Astrocyte of the cerebellum (primary cell): ENCODE measurements around the gene RALGAPA1.

ENCODE experiments used
- DNase-seq: peaks from one replicate; pipeline ENCODE4 v3.0.0-alpha.2; 2011; ENCODE audit warnings: low read depth
- H3K4me3 ChIP-seq: 2 replicates; pipeline ENCODE4 v1.5.1; 2011; ENCODE audit warnings: mild to moderate bottlenecking, low read depth, low read length, moderate library complexity
- in situ Hi-C: cut with HindIII; loops from 2 replicates; pipeline ENCODE4 v1.10.0; 2017; ENCODE audit warnings: low sequenced_read_pairs
- TF ChIP-seq, protein P1 (sequence below): IDR thresholded peaks from 2 replicates; pipeline ENCODE4 v1.5.1; 2012; ENCODE audit warnings: low read length, low read depth, moderate library complexity, mild to moderate bottlenecking; ENCODE audit errors: missing control alignments

RALGAPA1 gene

DNA sequence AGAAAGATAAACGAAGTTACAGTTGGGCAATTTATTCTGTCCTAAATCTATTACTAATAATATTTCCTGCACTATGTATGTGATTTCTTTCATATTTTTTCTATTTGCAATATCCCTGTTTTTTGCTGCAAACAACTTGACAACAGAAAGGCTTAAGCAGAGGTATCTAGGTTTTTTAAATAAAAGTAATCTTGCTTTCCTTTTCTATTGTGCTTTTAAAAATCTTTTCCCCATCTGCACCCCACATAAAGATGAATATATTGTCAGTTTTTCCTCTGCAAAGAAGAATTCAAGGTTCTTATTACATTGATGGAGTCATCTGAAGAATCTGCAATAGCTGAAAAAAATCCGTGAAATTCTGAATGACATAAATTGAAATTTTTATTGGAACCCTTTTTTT is 502 bp upstream of the RALGAPA1 start:
- peak overlapping the region; percentile 80 for H3K4me3 ChIP-seq
- in situ Hi-C loops, result no loop called here
- DNase-seq, result no peak

DNA sequence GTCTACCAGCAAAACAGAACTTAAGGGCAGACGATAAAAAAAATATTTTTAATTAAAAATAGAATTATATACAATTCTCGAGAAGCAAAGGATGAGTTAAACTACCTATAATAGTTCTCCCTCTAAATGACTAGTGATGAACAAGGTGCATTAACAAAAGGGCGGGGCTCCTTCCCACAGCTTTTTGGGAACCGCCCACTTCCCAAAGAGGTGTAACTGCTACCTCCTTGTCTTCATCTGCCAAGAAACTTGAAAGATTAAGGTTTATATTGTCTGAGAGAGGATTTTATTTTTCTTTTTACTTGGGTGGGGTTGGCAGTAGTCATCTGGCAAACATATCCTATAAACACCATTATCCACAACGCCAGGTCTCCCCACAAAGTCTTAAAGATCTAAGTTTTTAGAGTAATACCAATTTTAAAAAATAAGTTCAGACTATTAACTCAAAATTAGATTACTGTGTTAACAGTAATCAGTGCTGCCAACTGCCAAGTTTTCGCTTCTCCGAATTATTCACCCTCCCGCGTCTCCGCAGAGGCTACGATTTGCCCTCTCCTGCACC is 938 bp downstream of the RALGAPA1 start:
- in situ Hi-C loops, result no loop called here
- TF ChIP-seq, protein P1, sequence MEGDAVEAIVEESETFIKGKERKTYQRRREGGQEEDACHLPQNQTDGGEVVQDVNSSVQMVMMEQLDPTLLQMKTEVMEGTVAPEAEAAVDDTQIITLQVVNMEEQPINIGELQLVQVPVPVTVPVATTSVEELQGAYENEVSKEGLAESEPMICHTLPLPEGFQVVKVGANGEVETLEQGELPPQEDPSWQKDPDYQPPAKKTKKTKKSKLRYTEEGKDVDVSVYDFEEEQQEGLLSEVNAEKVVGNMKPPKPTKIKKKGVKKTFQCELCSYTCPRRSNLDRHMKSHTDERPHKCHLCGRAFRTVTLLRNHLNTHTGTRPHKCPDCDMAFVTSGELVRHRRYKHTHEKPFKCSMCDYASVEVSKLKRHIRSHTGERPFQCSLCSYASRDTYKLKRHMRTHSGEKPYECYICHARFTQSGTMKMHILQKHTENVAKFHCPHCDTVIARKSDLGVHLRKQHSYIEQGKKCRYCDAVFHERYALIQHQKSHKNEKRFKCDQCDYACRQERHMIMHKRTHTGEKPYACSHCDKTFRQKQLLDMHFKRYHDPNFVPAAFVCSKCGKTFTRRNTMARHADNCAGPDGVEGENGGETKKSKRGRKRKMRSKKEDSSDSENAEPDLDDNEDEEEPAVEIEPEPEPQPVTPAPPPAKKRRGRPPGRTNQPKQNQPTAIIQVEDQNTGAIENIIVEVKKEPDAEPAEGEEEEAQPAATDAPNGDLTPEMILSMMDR, result no peak
- no peak for DNase-seq
- peak overlapping the region; percentile 80 for H3K4me3 ChIP-seq

More for the DNA sequence above, 502 bp upstream of the RALGAPA1 start:
- TF ChIP-seq, protein P1, result no peak

DNA sequence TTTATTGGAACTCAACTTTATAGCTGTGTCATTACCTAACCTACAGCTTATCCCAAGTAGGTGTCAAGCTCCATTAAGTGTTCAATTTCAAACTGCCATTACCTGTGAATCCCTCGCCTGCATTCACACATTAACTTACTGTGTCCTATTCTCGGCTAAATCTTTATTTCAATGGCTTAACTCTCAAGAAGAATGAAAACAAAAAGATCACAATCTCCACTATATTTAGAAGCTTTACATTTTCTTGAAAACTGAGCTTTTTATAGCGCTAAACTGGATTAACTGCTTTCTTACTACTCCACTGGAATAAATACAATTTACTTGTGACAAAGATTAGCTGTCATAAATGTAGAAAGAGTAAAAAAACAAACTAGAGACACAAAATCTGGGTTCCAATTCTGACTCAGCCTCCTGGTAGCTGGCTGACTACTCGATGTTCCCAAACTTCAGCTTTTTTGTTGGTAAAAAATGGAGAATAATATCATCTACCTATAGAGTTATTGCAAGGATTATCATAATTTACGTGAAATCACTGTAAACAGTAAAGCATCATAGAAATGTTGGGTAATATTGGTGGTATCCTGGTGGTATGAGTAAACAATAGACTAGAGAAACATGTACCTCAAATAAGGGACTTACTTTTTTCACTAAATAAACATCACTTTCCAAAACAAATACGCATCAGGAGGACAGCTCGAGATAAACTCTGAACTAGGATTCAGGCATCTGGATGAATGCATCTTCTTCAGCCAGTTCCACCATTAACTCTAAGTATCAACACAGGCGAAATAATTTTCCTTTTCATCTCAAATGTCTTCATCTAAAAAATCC is 1.7 kb downstream of the RALGAPA1 start:
- H3K4me3 ChIP-seq, result peak overlapping the region; percentile 80
- TF ChIP-seq, protein P1, result no peak
- in situ Hi-C loops, result no loop called here
- no peak for DNase-seq

DNA sequence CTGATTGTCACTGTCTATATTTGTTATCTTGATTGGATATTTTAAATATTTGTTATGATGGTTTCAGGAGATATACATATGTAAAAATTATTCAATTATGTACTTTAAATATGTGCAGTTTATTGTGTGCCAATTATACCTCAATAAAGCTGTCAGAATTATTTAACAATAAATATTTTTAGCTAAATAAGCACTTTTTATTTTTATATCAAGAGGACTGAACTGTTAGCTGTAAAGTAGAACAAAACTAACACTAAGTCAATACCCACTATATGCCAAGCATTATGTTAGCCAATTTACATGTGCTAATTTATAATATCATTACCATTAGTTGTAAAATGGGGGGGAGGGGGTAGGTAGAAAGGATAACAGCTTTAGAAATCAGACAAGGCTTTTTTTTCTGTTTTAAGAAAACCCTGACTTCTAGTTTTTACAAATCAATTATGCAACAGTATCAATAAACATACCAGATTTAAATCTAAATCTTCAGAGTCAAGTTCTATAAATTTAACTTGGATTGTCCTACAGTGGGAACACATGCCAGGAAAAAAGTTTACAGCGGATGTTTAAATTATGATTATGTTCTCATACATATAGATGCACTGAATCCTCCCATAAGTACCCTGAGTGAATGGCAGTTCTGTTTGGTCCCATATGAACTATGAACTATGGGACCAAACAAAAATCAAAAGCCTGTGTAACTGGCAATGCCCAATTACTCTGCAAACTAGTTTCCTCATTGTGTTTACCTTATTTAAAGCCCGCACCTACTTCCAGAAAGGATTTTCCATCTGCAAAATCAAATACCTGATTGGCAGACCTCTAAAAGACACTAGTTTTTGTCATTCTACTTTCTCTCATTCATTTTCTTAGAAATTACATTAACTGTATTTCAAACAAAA is 2.8 kb downstream of the RALGAPA1 start:
- in situ Hi-C loops, result no loop called here
- DNase-seq, result no peak
- no peak overlapping the region for H3K4me3 ChIP-seq
- TF ChIP-seq, protein P1, result no peak

DNA sequence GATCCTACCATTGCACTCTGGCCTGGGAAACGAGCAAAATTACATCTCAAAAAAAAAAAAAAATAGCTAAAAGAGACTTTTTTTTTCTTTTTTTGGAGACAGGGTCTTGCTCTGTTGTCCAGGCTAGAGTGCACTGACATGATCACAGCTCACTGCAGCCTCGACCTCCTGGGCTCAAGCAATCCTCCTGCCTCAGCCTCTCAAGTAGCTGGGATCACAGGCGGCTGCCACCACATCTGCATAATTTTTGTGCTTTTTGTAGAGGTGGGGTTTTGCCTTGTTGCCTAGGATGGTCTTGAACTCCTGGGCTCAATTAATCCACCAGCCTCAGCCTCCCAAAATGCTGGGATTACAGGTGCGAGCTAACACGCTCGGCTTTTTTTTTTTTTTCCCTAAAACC is 11.3 kb downstream of the RALGAPA1 start:
- H3K4me3 ChIP-seq, result no peak overlapping the region
- TF ChIP-seq, protein P1, result no peak
- in situ Hi-C loops, result no loop called here
- DNase-seq, result no peak

DNA sequence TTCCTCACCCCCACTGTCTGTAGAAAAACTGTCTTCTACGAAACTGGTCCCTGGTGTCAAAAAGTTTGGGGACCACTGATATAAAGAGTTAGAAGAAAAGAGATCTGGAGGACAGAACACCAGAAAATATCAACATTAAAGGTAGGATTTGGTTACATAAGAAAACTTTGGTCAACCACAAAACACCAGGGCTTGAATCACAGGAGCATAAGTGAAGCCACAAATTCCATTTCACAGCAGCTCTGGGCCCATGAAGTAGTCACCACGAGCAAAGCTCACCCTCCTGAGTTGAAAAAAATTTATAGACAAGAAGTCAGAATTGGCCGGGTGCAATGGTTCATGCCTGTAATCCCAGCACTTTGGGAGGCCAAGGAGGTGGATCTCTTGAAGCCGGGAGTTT is 19.4 kb downstream of the RALGAPA1 start:
- TF ChIP-seq, protein P1, result no peak
- in situ Hi-C loops, result no loop called here
- H3K4me3 ChIP-seq, result no peak overlapping the region
- peak; percentile 74 for DNase-seq
